ENCODE results near the gene ENDOU.
A peak's percentile ranks its signal among the peaks of the same experiment; 100 is the strongest.
"Not testable (repeated sequence)": the region's sequence is repeated elsewhere in the genome, so short reads cannot be mapped to it uniquely, and the experiment has no call there.

The ENDOU gene

GRCh38 chr12:47689215-47689614, 36.1 kb downstream of the ENDOU start:
- Histone ChIP-seq H3K4me3 (no peak overlapping the region), H3K27ac (no peak overlapping the region)
- TF ChIP-seq CTCF (IDR thresholded peaks at IDR 0.05): no peak
- no peak for DNase-seq (ENCODE audit: low spot score)

- no peak for DNase-seq (ENCODE audit: low spot score)
- H3K4me3 ChIP-seq: no peak overlapping the region
- TF ChIP-seq CTCF (IDR thresholded peaks at IDR 0.05): no peak
These were observed 37.7 kb downstream of the ENDOU start for GRCh38 chr12:47687636-47688035.

DNA sequence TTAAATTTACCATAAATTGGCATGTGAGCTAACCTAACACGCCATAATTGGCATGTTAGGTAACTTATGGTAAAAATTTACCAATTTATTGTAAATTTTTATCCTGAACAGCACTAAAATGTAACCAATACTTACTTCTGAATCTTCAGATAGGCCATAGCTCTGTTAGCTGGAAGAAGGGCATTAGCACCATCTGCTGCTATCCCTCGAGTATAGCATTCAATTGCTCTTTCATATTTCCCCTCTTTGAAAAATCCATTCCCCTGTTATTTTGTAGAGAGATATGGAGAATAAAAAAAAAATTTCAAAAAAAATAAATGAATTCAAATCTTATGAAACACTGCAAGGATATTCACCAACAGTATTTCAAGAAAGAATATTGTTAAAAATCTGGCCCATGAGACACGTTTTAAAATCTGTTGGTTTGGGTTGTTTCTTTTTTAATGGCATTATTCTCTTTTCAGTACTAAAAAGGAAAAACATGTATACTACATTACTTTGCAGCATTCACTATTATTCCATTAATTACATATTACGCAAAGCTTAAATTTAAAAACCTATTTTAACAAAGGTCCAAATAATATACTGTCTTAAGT, 38.5 kb downstream of the ENDOU start:
- TF ChIP-seq CTCF (IDR thresholded peaks at IDR 0.05): peak; percentile 46
- H3K4me3 ChIP-seq: no peak overlapping the region
- no peak for DNase-seq (ENCODE audit: low spot score)
- H3K27ac ChIP-seq: no peak overlapping the region

More at GRCh38 chr12:47687636-47688035, 37.7 kb downstream of the ENDOU start:
- H3K27ac ChIP-seq: no peak overlapping the region

- no peak for DNase-seq (ENCODE audit: low spot score)
- no peak for TF ChIP-seq CTCF (IDR thresholded peaks at IDR 0.05)
- Histone ChIP-seq H3K27ac (no peak overlapping the region), H3K4me3 (no peak overlapping the region)
These were observed 45.5 kb downstream of the ENDOU start for GRCh38 chr12:47679785-47680184.

GRCh38 chr12:47672068-47672467, 53.2 kb downstream of the ENDOU start:
- DNase-seq (ENCODE audit: low spot score): no peak
- no peak for TF ChIP-seq CTCF (IDR thresholded peaks at IDR 0.05)
- H3K4me3 ChIP-seq: no peak overlapping the region
- H3K27ac ChIP-seq: no peak overlapping the region

DNA sequence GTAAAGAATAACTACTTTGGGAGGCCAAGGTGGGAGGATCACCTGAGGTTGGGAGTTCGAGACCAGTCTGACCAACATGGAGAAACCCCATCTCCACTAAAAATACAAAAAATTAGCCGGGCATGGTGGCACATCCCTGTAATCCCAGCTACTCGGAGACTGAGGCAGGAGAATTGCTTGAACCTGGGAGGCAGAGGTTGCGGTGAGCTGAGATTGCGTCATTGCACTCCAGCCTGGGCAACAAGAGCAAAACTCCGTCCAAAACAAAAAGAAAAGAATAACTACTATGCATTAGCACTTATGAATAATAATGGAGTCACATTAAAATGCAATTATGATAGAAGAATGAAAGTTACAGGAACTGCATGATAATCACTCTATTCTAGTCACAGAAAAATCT, 57.4 kb downstream of the ENDOU start:
- H3K27ac ChIP-seq; H3K4me3 ChIP-seq; DNase-seq (ENCODE audit: low spot score): not testable (repeated sequence)

Measured in coronary artery (tissue), 2 donors.